Keratinocyte (primary cell): ENCODE data around the gene ME2. TPM values are rescaled to one million over a fixed set of nuclear protein-coding genes. Genes with fewer than 3 reads are reported as not detected.

ENCODE experiments used
- DNase-seq: peaks from one replicate; pipeline ENCODE4 v3.0.0-alpha.2; 2011; ENCODE audit warnings: low read depth, missing footprints, low spot score
- FAIRE-seq: peaks from 2 replicates; lab custom pipeline; 2011; peaks lifted over from hg19 to GRCh38; lab: Jason Lieb, UNC
- H2AFZ ChIP-seq: 2 replicates; pipeline ENCODE4 v1.6.0; 2012; ENCODE audit warnings: low read length, control low read depth, inconsistent platforms; ENCODE audit not compliant: control insufficient read depth
- H3K27ac ChIP-seq: 2 replicates; pipeline ENCODE4 v1.5.1; 2011; ENCODE audit warnings: low read length; ENCODE audit not compliant: control insufficient read depth, insufficient read depth
- H3K27me3 ChIP-seq: 3 replicates; pipeline ENCODE4 v1.6.0; 2011; ENCODE audit warnings: low read length; ENCODE audit not compliant: control insufficient read depth, insufficient read depth; ENCODE audit errors: extremely low read depth
- H3K36me3 ChIP-seq, 2 experiments: 2 replicates in 1 of 2; 3 replicates in 1 of 2; pipeline ENCODE4 v1.5.1; 2011; ENCODE audit warnings: low read length in 2 of 2, mild to moderate bottlenecking in 1 of 2; ENCODE audit not compliant: control insufficient read depth in 2 of 2, insufficient read depth in 2 of 2; ENCODE audit errors: extremely low read depth in 1 of 2
- H3K4me1 ChIP-seq: 3 replicates; pipeline ENCODE4 v1.5.1; 2011; ENCODE audit warnings: low read length; ENCODE audit not compliant: control insufficient read depth, insufficient read depth; ENCODE audit errors: extremely low read depth
- H3K4me2 ChIP-seq: 3 replicates; pipeline ENCODE4 v1.6.0; 2011; ENCODE audit warnings: low read depth, low read length; ENCODE audit not compliant: control insufficient read depth, insufficient read depth; ENCODE audit errors: extremely low read depth
- H3K4me3 ChIP-seq, 3 experiments: fragments of 200-600 bp in 1 of 3; sonication (generic) in 1 of 3; 2 replicates in 2 of 3; 3 replicates in 1 of 3; pipeline ENCODE4 v1.5.1; 2011 to 2016; ENCODE audit warnings: low read length in 3 of 3, mild to moderate bottlenecking in 3 of 3, control low read depth in 2 of 3, inconsistent platforms in 1 of 3, low read depth in 1 of 3, mixed read lengths in 1 of 3, mixed run types in 1 of 3, moderate library complexity in 1 of 3; ENCODE audit not compliant: control insufficient read depth in 2 of 3, insufficient read depth in 2 of 3; ENCODE audit errors: extremely low read depth in 1 of 3
- H3K79me2 ChIP-seq: 2 replicates; pipeline ENCODE4 v1.6.0; 2012; ENCODE audit warnings: low read length; ENCODE audit not compliant: control insufficient read depth, insufficient read depth
- H3K9ac ChIP-seq: 3 replicates; pipeline ENCODE4 v1.6.0; 2011; ENCODE audit warnings: low read length; ENCODE audit not compliant: control insufficient read depth, insufficient read depth; ENCODE audit errors: extremely low read depth
- H3K9me1 ChIP-seq: 3 replicates; pipeline ENCODE4 v1.6.0; 2011; ENCODE audit warnings: low read length; ENCODE audit not compliant: control insufficient read depth, insufficient read depth; ENCODE audit errors: extremely low read depth
- H3K9me3 ChIP-seq: 2 replicates; pipeline ENCODE4 v1.5.1; 2012; ENCODE audit warnings: low read depth, low read length; ENCODE audit not compliant: control insufficient read depth
- H4K20me1 ChIP-seq: 3 replicates; pipeline ENCODE4 v1.6.0; 2011; ENCODE audit warnings: low read length; ENCODE audit not compliant: control insufficient read depth, insufficient read depth; ENCODE audit errors: extremely low read depth
- CTCF ChIP-seq, 3 experiments: IDR thresholded peaks in 1 of 3; conservative IDR thresholded peaks in 1 of 3; optimal IDR thresholded peaks in 1 of 3; 2 replicates in 2 of 3; 3 replicates in 1 of 3; pipeline versions ENCODE3 to v1.5.1; 2011; ENCODE audit warnings: low read length in 3 of 3, mild to moderate bottlenecking in 3 of 3, moderate library complexity in 2 of 3, control low read depth in 1 of 3, inconsistent platforms in 1 of 3; ENCODE audit not compliant: insufficient read depth in 2 of 3; ENCODE audit errors: extremely low read depth in 1 of 3
- EZH2 ChIP-seq: IDR thresholded peaks from one replicate; pipeline ENCODE4 v1.6.1; 2012; ENCODE audit warnings: inconsistent platforms, mild to moderate bottlenecking, low read length, moderate library complexity
- dilution Hi-C: fragments of 300-500 bp; cut with MboI; formaldehyde crosslinking; loops from one replicate; pipeline ENCODE4 v1.7.0; 2020; ENCODE audit warnings: low sequenced_read_pairs; ENCODE audit not compliant: extremely low pct_ligation_motif_present
- polyA plus RNA-seq, 5 experiments: library from polyadenylated mRNA; depleted of rRNA in 3 of 5; stranded (reverse) in 3 of 5; stranded (forward) in 1 of 5; unstranded in 1 of 5; fragments of >200 nt; gene quantifications; 1 replicate in 1 of 5; 2 replicates in 3 of 5; 3 replicates in 1 of 5; pipeline versions ENCODE4 v1.2.1 to v1.2.3, GENCODE V29; 2011 to 2012; ENCODE audit warnings: missing spikeins in 2 of 5, low read depth in 1 of 5, low replicate concordance in 1 of 5

ME2 gene
- polyA plus RNA-seq, 1 donor (not counting 4 experiments of a cell fraction or from before 2014, with no cell fraction given): 72.0 TPM

GRCh38 chr18:50847192-50847591 is 31.7 kb upstream of the ME2 start:
- FAIRE-seq: peak; percentile 32
- Histone ChIP-seq H4K20me1 (no peaks in the 10 kb centered on the region), H3K36me3 (no peaks in the 10 kb centered on the region), H3K4me1 (no peaks in the 10 kb centered on the region), H3K4me2 (no peak overlapping the region), H3K9ac (no peak overlapping the region), H3K4me3 (no peak overlapping the region), H3K9me1 (no peaks in the 10 kb centered on the region), H3K27ac (no peak overlapping the region), H3K27me3 (no peaks in the 10 kb centered on the region), H3K9me3 (no peaks in the 10 kb centered on the region), H2AFZ (no peak overlapping the region), H3K79me2 (no peaks in the 10 kb centered on the region)
- DNase-seq: no peak
- dilution Hi-C loops: no loop called here
- TF ChIP-seq CTCF (optimal IDR thresholded peaks at IDR 0.05 in 1 of 3, IDR thresholded peaks at IDR 0.05 in 1 of 3, conservative IDR thresholded peaks at IDR 0.05 in 1 of 3; ENCODE audit: extremely low read depth in 1 of 3, insufficient read depth in 2 of 3, low read length in 3 of 3) (no peak), EZH2 (no peak)

GRCh38 chr18:50848061-50848551 is 30.8 kb upstream of the ME2 start:
- no peak overlapping the region for H3K4me3 ChIP-seq
- H2AFZ ChIP-seq: no peak overlapping the region
- no peaks in the 10 kb centered on the region for H3K9me3 ChIP-seq
- FAIRE-seq: no peak
- H3K27me3 ChIP-seq: no peaks in the 10 kb centered on the region
- dilution Hi-C loops: no loop called here
- no peaks in the 10 kb centered on the region for H3K9me1 ChIP-seq
- no peak overlapping the region for H3K9ac ChIP-seq
- H3K79me2 ChIP-seq: no peaks in the 10 kb centered on the region
- no peaks in the 10 kb centered on the region for H3K36me3 ChIP-seq
- no peak overlapping the region for H3K27ac ChIP-seq
- H3K4me2 ChIP-seq: no peak overlapping the region
- H4K20me1 ChIP-seq: no peaks in the 10 kb centered on the region
- no peak for TF ChIP-seq CTCF (optimal IDR thresholded peaks at IDR 0.05 in 1 of 3, IDR thresholded peaks at IDR 0.05 in 1 of 3, conservative IDR thresholded peaks at IDR 0.05 in 1 of 3; ENCODE audit: extremely low read depth in 1 of 3, insufficient read depth in 2 of 3, low read length in 3 of 3)
- TF ChIP-seq EZH2: no peak
- no peak for DNase-seq
- H3K4me1 ChIP-seq: no peaks in the 10 kb centered on the region
